Measurements from ENCODE around the gene DYNC1LI1. TPM values are rescaled to one million over a fixed set of nuclear protein-coding genes. Genes with fewer than 3 reads are reported as not detected.

Gene DYNC1LI1
- total RNA-seq, 4 donors from 2014 or later = 44.2 to 51.0 (median 47.9) TPM

- H3K27ac ChIP-seq = peak overlapping the region; percentile 96 to 99 (median 98)
- no peaks in the 10 kb centered on the region for H3K27me3 ChIP-seq
- no peaks in the 10 kb centered on the region for H3K36me3 ChIP-seq
- no peaks in the 10 kb centered on the region for H3K9me3 ChIP-seq
- TF ChIP-seq POLR2A (IDR thresholded peaks at IDR 0.05) (no peak), CTCF (IDR thresholded peaks at IDR 0.05 in 4 of 5, conservative IDR thresholded peaks at IDR 0.05 in 1 of 5) (no peak)
- H3K4me1 ChIP-seq = peaks cover 17 to 28% of the 10 kb centered on the region in 2 donors
- DNase-seq = no peak
- ATAC-seq = peak; percentile 55 to 63
- in situ Hi-C loops (cut with MboI; ENCODE audit: low sequenced_read_pairs in 4 of 4) (no loop called here), intact Hi-C loops (cut with DNase I; ENCODE audit: low total_unique reads) (loop anchor here (2.0 to 5.0 kb wide), 4 partner anchors 24 to 1039 kb away; partner anchors contain the start of genes CMTM6, GLB1, STT3B and TMPPE)
- H3K4me3 ChIP-seq = peak overlapping the region; percentile 73 to 98 (median 86)
Observed at GRCh38 chr3:32571192-32571485, 481 bp upstream of the DYNC1LI1 start.

GRCh38 chr3:32569540-32570420 lies 878 bp downstream of the DYNC1LI1 start:
- TF ChIP-seq CTCF (IDR thresholded peaks at IDR 0.05 in 4 of 5, conservative IDR thresholded peaks at IDR 0.05 in 1 of 5) = no peak
- no peak for TF ChIP-seq POLR2A (IDR thresholded peaks at IDR 0.05)
- peak overlapping the region; percentile 73 to 98 (median 86) for H3K4me3 ChIP-seq
- H3K4me1 ChIP-seq = peaks cover 17 to 28% of the 10 kb centered on the region in 2 donors
- H3K9me3 ChIP-seq = no peaks in the 10 kb centered on the region
- intact Hi-C loops (cut with DNase I; ENCODE audit: low total_unique reads) (loop anchor here (1.0 to 5.0 kb wide), 5 partner anchors 25 to 1037 kb away; partner anchors contain the start of genes CMTM6, CNOT10, GLB1 and STT3B), in situ Hi-C loops (cut with MboI; ENCODE audit: low sequenced_read_pairs in 4 of 4) (no loop called here)
- H3K36me3 ChIP-seq = no peaks in the 10 kb centered on the region
- no peaks in the 10 kb centered on the region for H3K27me3 ChIP-seq
- ATAC-seq = peak; percentile 51 to 52
- peak overlapping the region; percentile 96 to 99 (median 98) for H3K27ac ChIP-seq
- peak; percentile 32 to 59 for DNase-seq

- no peaks in the 10 kb centered on the region for H3K9me3 ChIP-seq
- no peaks in the 10 kb centered on the region for H3K36me3 ChIP-seq
- DNase-seq (no peak), ATAC-seq (no peak)
- peak overlapping the region; percentile 96 to 99 (median 98) for H3K27ac ChIP-seq
- peaks cover 17 to 28% of the 10 kb centered on the region in 2 donors for H3K4me1 ChIP-seq
- peak overlapping the region; percentile 73 to 98 (median 86) for H3K4me3 ChIP-seq
- no peaks in the 10 kb centered on the region for H3K27me3 ChIP-seq
- intact Hi-C loops (cut with DNase I; ENCODE audit: low total_unique reads) = no loop called here
- TF ChIP-seq CTCF (IDR thresholded peaks at IDR 0.05 in 4 of 5, conservative IDR thresholded peaks at IDR 0.05 in 1 of 5) (no peak), POLR2A (IDR thresholded peaks at IDR 0.05) (no peak)
- in situ Hi-C loops (cut with MboI; ENCODE audit: low sequenced_read_pairs in 4 of 4) = no loop called here
Observed at GRCh38 chr3:32568953-32569352, 1.7 kb downstream of the DYNC1LI1 start.

- H3K9me3 ChIP-seq = no peaks in the 10 kb centered on the region
- intact Hi-C loops (cut with DNase I; ENCODE audit: low total_unique reads) = no loop called here
- in situ Hi-C loops (cut with MboI; ENCODE audit: low sequenced_read_pairs in 4 of 4) = no loop called here
- no peak for DNase-seq
- TF ChIP-seq CTCF (IDR thresholded peaks at IDR 0.05 in 4 of 5, conservative IDR thresholded peaks at IDR 0.05 in 1 of 5) (no peak), POLR2A (IDR thresholded peaks at IDR 0.05) (no peak)
- ATAC-seq = no peak
- no peaks in the 10 kb centered on the region for H3K36me3 ChIP-seq
- no peak overlapping the region for H3K4me3 ChIP-seq
- peaks cover 12 to 15% of the 10 kb centered on the region in 2 donors for H3K4me1 ChIP-seq
- H3K27ac ChIP-seq = no peak overlapping the region
- no peaks in the 10 kb centered on the region for H3K27me3 ChIP-seq
Observed at GRCh38 chr3:32564195-32564594, 6.5 kb downstream of the DYNC1LI1 start.

All from gastrocnemius medialis (tissue), 4 donors.